ENCODE data around the gene LRP10. TPM values are rescaled to one million over a fixed set of nuclear protein-coding genes. Genes with fewer than 3 reads are reported as not detected.

LRP10 gene
- total RNA-seq, 3 donors from 2014 or later: 70.1 to 97.5 (median 82.3) TPM

GRCh38 chr14:22865424-22866405, 5.8 kb upstream of the LRP10 start:
- H3K27ac ChIP-seq: no peak overlapping the region
- H3K4me1 ChIP-seq: peaks cover 0 to 5% of the 10 kb centered on the region in 2 donors
- H3K36me3 ChIP-seq: no peaks in the 10 kb centered on the region
- no peaks in the 10 kb centered on the region for H3K9me3 ChIP-seq
- no peak overlapping the region for H3K4me3 ChIP-seq
- H3K27me3 ChIP-seq: no peaks in the 10 kb centered on the region
- intact Hi-C loops (cut with DNase I; ENCODE audit: low total_unique reads): no loop called here
- peak in 1 of 2 donors; percentile 24 for DNase-seq (ENCODE audit: low spot score in 2 of 2)
- TF ChIP-seq CTCF (IDR thresholded peaks at IDR 0.05) (no peak), POLR2A (IDR thresholded peaks at IDR 0.05) (no peak), POLR2AphosphoS5 (IDR thresholded peaks at IDR 0.05) (no peak)

- intact Hi-C loops (cut with DNase I; ENCODE audit: low total_unique reads): no loop called here
- no peak for DNase-seq (ENCODE audit: low spot score in 2 of 2)
- no peak overlapping the region for H3K4me3 ChIP-seq
- no peak for TF ChIP-seq CTCF (IDR thresholded peaks at IDR 0.05)
- H3K36me3 ChIP-seq: no peaks in the 10 kb centered on the region
- no peak overlapping the region for H3K27ac ChIP-seq
- no peaks in the 10 kb centered on the region for H3K9me3 ChIP-seq
- no peaks in the 10 kb centered on the region for H3K27me3 ChIP-seq
- peaks cover 0 to 5% of the 10 kb centered on the region in 2 donors for H3K4me1 ChIP-seq
Observed at GRCh38 chr14:22866874-22867273, 4.7 kb upstream of the LRP10 start.

GRCh38 chr14:22870811-22871223, 723 bp upstream of the LRP10 start:
- TF ChIP-seq CTCF (IDR thresholded peaks at IDR 0.05): no peak
- Histone ChIP-seq H3K4me3 (peak overlapping the region; percentile 78 to 99 (median 95)), H3K9me3 (no peaks in the 10 kb centered on the region), H3K36me3 (peaks cover 11% of the 10 kb centered on the region), H3K27me3 (no peaks in the 10 kb centered on the region), H3K4me1 (peaks cover 0 to 9% of the 10 kb centered on the region in 2 donors), H3K27ac (peak overlapping the region; percentile 96 to 99)
- intact Hi-C loops (cut with DNase I; ENCODE audit: low total_unique reads): no loop called here
- no peak for DNase-seq (ENCODE audit: low spot score in 2 of 2)

- TF ChIP-seq POLR2AphosphoS5 (IDR thresholded peaks at IDR 0.05) (peak in 2 of 3 donors; percentile 48 to 52), CTCF (IDR thresholded peaks at IDR 0.05) (peak; percentile 80 to 98 (median 91)), POLR2A (IDR thresholded peaks at IDR 0.05) (no peak)
- H3K36me3 ChIP-seq: peaks cover 21% of the 10 kb centered on the region
- intact Hi-C loops (cut with DNase I; ENCODE audit: low total_unique reads): loop anchor here (1.0 kb wide), 1 partner anchor 16 kb away; no protein-coding TSS in a partner anchor
- peak overlapping the region; percentile 96 to 99 for H3K27ac ChIP-seq
- H3K4me1 ChIP-seq: peaks cover 0 to 9% of the 10 kb centered on the region in 2 donors
- H3K4me3 ChIP-seq: peak overlapping the region; percentile 78 to 99 (median 95)
- DNase-seq (ENCODE audit: low spot score in 2 of 2): peak; percentile 86 to 88
- H3K27me3 ChIP-seq: no peaks in the 10 kb centered on the region
- no peaks in the 10 kb centered on the region for H3K9me3 ChIP-seq
Observed at GRCh38 chr14:22872033-22872832, 693 bp downstream of the LRP10 start.
